Gastrocnemius medialis (tissue), 4 donors: ENCODE data around the gene PLB1. TPM values are rescaled to one million over a fixed set of nuclear protein-coding genes. Genes with fewer than 3 reads are reported as not detected.

Experiments
- ATAC-seq, 2 donors: fragments of 150-250 bp; one replicate each; pipeline ENCODE4 v1.9.1; 2016
- DNase-seq, 2 donors: peaks; one replicate each; pipeline ENCODE4 v3.0.0-alpha.2; 2019
- H3K27ac ChIP-seq, 4 donors: fragments of 200-600 bp; sonication (generic); 1 replicate in 1 of 4; 2 replicates in 3 of 4; pipeline ENCODE4 v1.5.1; 2016 to 2018; ENCODE audit warnings: mild to moderate bottlenecking in 2 of 4, moderate library complexity in 1 of 4
- H3K27me3 ChIP-seq, 3 donors: fragments of 200-600 bp; sonication (generic) in 2 of 3; 1 replicate in 1 of 3; 2 replicates in 2 of 3; pipeline versions ENCODE4 v1.5.1 to v1.6.0; 2016 to 2019; ENCODE audit warnings: mild to moderate bottlenecking in 1 of 3, moderate library complexity in 1 of 3
- H3K36me3 ChIP-seq, 2 donors: fragments of 200-600 bp; sonication (generic) in 1 of 2; one replicate each; pipeline ENCODE4 v1.5.1; 2017 to 2018
- H3K4me1 ChIP-seq, 2 donors: fragments of 200-600 bp; sonication (generic) in 1 of 2; one replicate each; pipeline ENCODE4 v1.5.1; 2016 to 2017; ENCODE audit warnings: mild to moderate bottlenecking in 2 of 2
- H3K4me3 ChIP-seq, 4 donors: fragments of 200-600 bp; sonication (generic) in 3 of 4; 1 replicate in 1 of 4; 2 replicates in 3 of 4; pipeline ENCODE4 v1.5.1; 2016 to 2019; ENCODE audit warnings: mild to moderate bottlenecking in 2 of 4
- H3K9me3 ChIP-seq, 3 donors: fragments of 200-600 bp; sonication (generic) in 2 of 3; 1 replicate in 1 of 3; 2 replicates in 2 of 3; pipeline ENCODE4 v1.5.1; 2016 to 2019
- CTCF ChIP-seq, 5 experiments: fragments of 450-650 bp in 3 of 5; fragments of 200-600 bp in 2 of 5; sonication (generic) in 2 of 5; IDR thresholded peaks in 4 of 5; conservative IDR thresholded peaks in 1 of 5; 1 replicate in 4 of 5; 2 replicates in 1 of 5; pipeline ENCODE4 v1.5.1; 2016 to 2019; ENCODE audit warnings: antibody characterized with exemption in 5 of 5, mild to moderate bottlenecking in 3 of 5, moderate library complexity in 3 of 5
- POLR2A ChIP-seq, 2 donors: fragments of 450-650 bp; IDR thresholded peaks; one replicate each; pipeline ENCODE4 v1.6.1; 2017; ENCODE audit warnings: antibody characterized with exemption in 2 of 2, mild to moderate bottlenecking in 2 of 2, moderate library complexity in 2 of 2
- in situ Hi-C, 4 donors: fragments of 200-750 bp; cut with MboI; loops; one replicate each; pipeline versions ENCODE4 v1.15.0 to v1.8.0; 2017; ENCODE audit warnings: low sequenced_read_pairs in 4 of 4
- intact Hi-C: fragments of 100-400 bp; cut with DNase I; formaldehyde crosslinking; loops from one replicate; pipeline ENCODE4 v1.15.1; 2023; ENCODE audit warnings: low total_unique reads
- total RNA-seq, 4 donors: library from RNA; depleted of rRNA; stranded (reverse); fragments of >200 nt; gene quantifications; one replicate each; pipeline versions ENCODE4 v1.1.0 to v1.2.3, GENCODE V29; 2016

PLB1 gene
- total RNA-seq, 4 donors from 2014 or later, result 1.2 to 4.3 (median 2.8) TPM

GRCh38 chr2:28583899-28584553 is 88.2 kb downstream of the PLB1 start:
- peak; percentile 58 to 74 for TF ChIP-seq POLR2A (IDR thresholded peaks at IDR 0.05)
- TF ChIP-seq CTCF (IDR thresholded peaks at IDR 0.05 in 4 of 5, conservative IDR thresholded peaks at IDR 0.05 in 1 of 5), result peak in 1 of 5 experiments; percentile 12

DNA sequence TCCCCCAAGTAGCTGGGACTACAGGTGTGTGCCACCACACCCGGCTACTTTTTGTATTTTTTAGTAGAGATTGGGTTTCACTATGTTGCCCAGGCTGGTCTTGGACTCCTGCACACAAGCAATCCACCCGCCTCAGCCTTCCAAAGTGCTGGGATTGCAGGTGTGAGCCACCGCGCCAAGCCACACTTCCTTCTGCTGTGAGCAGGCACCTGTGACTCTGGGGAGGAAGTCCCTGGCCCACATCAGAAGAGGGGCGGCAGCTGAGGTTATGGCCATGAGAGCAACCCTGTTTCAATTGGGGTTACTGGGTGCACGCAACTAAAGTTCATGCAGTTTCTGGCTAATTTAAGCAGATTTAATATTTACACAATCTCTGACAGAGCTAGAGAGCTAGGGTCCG is 91.0 kb downstream of the PLB1 start:
- in situ Hi-C loops, result loop anchor here in 2 of 4 donors (5.0 to 10.0 kb wide), 2 partner anchors 165 to 168 kb away; partner anchors contain the start of gene PPP1CB (in 2 of the 2)
- no peak for ATAC-seq
- H3K9me3 ChIP-seq, result no peaks in the 10 kb centered on the region
- intact Hi-C loops, result no loop called here
- peak overlapping the region; percentile 90 to 99 (median 96) for H3K27ac ChIP-seq
- TF ChIP-seq POLR2A (IDR thresholded peaks at IDR 0.05) (no peak), CTCF (IDR thresholded peaks at IDR 0.05 in 4 of 5, conservative IDR thresholded peaks at IDR 0.05 in 1 of 5) (no peak)
- peaks cover 59 to 60% of the 10 kb centered on the region in 2 donors for H3K4me1 ChIP-seq
- H3K27me3 ChIP-seq, result no peaks in the 10 kb centered on the region
- no peak for DNase-seq
- no peak overlapping the region for H3K4me3 ChIP-seq
- H3K36me3 ChIP-seq, result no peaks in the 10 kb centered on the region

More at GRCh38 chr2:28583899-28584553, 88.2 kb downstream of the PLB1 start:
- peak overlapping the region; percentile 90 to 99 (median 94) for H3K27ac ChIP-seq
- peak overlapping the region in 1 of 4 donors; percentile 8 for H3K4me3 ChIP-seq
- in situ Hi-C loops, result loop anchor here in 1 of 4 donors (10.0 kb wide), 1 partner anchor 171 kb away; the partner anchor contains the start of gene PPP1CB
- H3K4me1 ChIP-seq, result peaks cover 66% of the 10 kb centered on the region in 2 donors
- H3K27me3 ChIP-seq, result no peaks in the 10 kb centered on the region
- ATAC-seq (peak; percentile 83), DNase-seq (peak; percentile 95 to 97)
- H3K9me3 ChIP-seq, result no peaks in the 10 kb centered on the region
- H3K36me3 ChIP-seq, result no peaks in the 10 kb centered on the region
- intact Hi-C loops, result loop anchor here (1.0 to 5.0 kb wide), 3 partner anchors 133 to 428 kb away; no protein-coding TSS in a partner anchor

- H3K4me1 ChIP-seq, result peaks cover 56 to 57% of the 10 kb centered on the region in 2 donors
- peak overlapping the region; percentile 90 to 99 (median 96) for H3K27ac ChIP-seq
- TF ChIP-seq POLR2A (IDR thresholded peaks at IDR 0.05), result peak; percentile 43 to 60
- TF ChIP-seq CTCF (IDR thresholded peaks at IDR 0.05 in 4 of 5, conservative IDR thresholded peaks at IDR 0.05 in 1 of 5), result no peak
- in situ Hi-C loops, result loop anchor here in 2 of 4 donors (5.0 to 10.0 kb wide), 2 partner anchors 165 to 167 kb away; partner anchors contain the start of gene PPP1CB (in 2 of the 2)
- H3K9me3 ChIP-seq, result no peaks in the 10 kb centered on the region
- no peak overlapping the region for H3K4me3 ChIP-seq
- intact Hi-C loops, result no loop called here
- no peaks in the 10 kb centered on the region for H3K27me3 ChIP-seq
- H3K36me3 ChIP-seq, result no peaks in the 10 kb centered on the region
- DNase-seq (peak; percentile 73 to 88), ATAC-seq (peak; percentile 82 to 83)
Observed at GRCh38 chr2:28587526-28588291, 91.8 kb downstream of the PLB1 start.

GRCh38 chr2:28588292-28588670 is 92.4 kb downstream of the PLB1 start:
- no peak for TF ChIP-seq POLR2A (IDR thresholded peaks at IDR 0.05)
- no peak for TF ChIP-seq CTCF (IDR thresholded peaks at IDR 0.05 in 4 of 5, conservative IDR thresholded peaks at IDR 0.05 in 1 of 5)
- no peaks in the 10 kb centered on the region for H3K9me3 ChIP-seq
- H3K27ac ChIP-seq, result peak overlapping the region; percentile 90 to 99 (median 96)
- H3K36me3 ChIP-seq, result no peaks in the 10 kb centered on the region
- H3K4me1 ChIP-seq, result peaks cover 50 to 51% of the 10 kb centered on the region in 2 donors
- ATAC-seq (peak; percentile 2 to 10), DNase-seq (no peak)
- H3K4me3 ChIP-seq, result no peak overlapping the region
- intact Hi-C loops, result no loop called here
- in situ Hi-C loops, result loop anchor here in 2 of 4 donors (5.0 to 10.0 kb wide), 2 partner anchors 164 to 167 kb away; partner anchors contain the start of gene PPP1CB (in 2 of the 2)
- H3K27me3 ChIP-seq, result no peaks in the 10 kb centered on the region
